Hippocampal formation (tissue), 2 donors: ENCODE results near the gene CCDC15.
"Not testable (repeated sequence)": the region's sequence is repeated elsewhere in the genome, so short reads cannot be mapped to it uniquely, and the experiment has no call there.

Source experiments
- DNase-seq, 2 donors: peaks; one replicate each; lab custom pipeline; 2025; lab: John Stamatoyannopoulos, UW

CCDC15 gene

DNA sequence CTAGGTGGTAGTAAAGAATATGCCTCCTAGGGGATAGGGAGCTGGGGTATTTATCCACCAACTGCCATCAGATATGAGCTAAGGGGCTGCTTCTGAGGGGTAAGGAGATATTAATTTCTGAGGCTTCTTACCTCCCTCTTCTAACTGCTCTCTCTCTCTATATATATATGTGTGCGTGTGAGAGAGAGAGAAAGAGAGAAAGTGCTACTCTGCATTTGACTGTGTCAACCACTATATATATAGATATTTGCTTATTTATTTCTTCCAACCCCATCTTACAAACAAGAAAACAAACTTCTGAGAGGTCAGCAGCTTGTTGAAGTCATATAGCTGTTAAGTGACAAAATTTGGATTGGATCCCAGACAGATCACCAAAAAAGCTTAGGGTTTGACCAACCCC is 12.3 kb upstream of the CCDC15 start:
- DNase-seq, result no peak

DNA sequence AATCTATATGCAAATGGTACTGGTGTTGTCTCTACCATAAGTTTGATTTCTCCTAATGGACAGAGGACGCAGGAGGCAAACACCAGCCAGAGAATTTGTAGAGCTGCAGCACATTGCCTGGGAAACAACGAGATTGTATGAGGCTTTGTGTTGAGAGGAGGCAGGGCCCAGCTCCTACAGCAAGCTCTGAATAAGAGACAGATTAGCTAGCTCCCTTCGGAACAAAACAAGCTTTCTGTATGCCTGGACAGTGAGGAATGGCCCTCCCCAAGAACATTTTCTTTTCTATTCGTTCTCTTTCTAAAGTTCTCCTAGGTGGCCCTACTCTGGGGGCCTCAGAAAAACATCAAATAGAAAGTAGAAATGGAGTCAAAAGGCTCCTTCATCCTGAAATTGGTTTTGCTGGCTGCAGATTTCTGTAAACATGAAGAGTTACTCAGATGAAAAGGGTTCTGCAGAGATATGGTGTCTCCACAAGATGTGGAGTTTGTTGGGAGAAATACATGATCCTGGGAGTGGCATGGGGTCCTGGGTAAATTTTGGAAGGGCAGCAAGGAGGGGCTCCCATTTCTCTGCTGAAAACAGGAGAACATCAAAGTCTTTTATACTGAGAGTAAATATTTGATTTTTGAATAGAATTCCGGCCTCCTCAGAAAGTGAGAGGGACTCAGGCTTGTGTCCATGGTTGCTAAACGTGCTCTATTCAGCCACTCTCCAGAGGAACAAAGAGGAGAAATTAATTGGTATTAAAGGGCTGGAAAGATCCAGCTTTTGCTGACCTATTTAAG is 11.3 kb upstream of the CCDC15 start:
- peak; percentile 61 to 93 for DNase-seq

DNA sequence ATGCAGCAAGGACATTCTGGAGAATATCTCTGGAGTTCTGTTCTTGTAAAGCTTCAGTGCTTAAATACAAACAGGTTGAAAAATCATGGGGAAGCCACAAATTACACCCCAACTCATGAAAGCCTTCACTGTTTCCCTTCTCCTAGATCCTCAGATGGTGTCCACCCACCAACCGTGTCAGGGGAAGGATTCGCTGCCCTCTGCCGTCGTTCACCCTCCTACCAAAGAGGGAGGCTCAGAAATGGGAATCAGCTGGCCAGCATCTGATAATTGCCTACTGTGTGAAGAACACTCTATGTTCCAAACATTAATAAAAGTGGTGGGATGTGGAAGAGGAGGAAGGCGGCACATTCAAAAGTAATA is 10.8 kb upstream of the CCDC15 start:
- DNase-seq, result peak; percentile 80 to 90

DNA sequence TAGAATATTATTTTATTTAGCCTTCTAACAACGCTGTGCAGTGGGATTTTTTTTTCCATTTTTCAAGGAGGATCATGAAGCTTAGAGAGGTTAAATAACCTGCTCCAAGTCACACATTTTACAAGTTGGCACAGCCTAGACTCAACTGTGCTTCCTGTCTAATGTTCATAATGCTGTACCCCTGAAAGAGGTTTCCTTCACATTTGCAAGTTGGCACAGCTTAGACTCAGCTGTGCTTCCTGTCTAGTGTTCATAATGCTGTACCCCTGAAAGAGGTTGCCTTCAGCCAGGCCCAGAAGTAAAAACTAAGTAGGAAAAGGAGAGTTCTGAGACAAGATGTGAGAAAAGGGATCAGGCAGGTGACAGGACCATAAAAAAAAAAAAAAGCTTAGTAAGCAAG is 10.3 kb upstream of the CCDC15 start:
- DNase-seq, result no peak

DNA sequence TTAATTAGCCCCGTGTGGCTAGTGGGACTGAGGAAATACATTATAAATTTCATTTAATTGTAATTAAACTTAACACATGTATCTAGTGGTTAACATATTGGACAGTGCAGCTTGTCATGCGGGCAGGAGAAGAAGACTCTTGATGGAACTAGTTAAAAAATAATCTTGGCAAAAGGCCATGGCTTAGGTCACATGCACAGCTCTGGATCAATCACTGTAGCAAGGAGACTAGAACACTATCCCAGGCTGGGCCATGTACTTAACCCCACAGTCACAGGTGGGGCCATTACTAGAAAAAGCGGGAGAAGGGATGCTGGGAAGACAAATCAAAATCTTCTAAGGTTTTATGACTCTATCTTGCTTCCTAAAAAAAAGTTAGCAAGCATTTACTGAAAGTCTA is 9.4 kb upstream of the CCDC15 start:
- no peak for DNase-seq

DNA sequence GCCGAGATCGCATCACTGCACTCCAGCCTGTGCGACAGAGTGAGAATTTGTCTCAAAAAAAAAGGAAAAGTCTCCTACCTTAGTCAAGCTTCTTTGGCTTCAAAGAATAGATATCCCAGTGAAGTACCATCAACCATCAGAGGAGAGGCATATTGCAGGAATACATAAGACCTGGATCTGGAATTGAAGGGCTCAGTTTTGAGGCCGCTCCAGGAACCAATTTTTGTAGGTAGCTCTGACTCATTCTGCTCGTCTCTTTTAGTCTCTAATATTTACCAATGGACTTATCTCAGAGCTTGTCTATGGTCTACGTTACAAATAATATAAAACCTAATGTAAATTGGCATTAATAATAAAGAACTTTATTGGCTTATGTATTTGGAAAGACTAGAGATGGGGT is 8.2 kb upstream of the CCDC15 start:
- DNase-seq, result no peak

DNA sequence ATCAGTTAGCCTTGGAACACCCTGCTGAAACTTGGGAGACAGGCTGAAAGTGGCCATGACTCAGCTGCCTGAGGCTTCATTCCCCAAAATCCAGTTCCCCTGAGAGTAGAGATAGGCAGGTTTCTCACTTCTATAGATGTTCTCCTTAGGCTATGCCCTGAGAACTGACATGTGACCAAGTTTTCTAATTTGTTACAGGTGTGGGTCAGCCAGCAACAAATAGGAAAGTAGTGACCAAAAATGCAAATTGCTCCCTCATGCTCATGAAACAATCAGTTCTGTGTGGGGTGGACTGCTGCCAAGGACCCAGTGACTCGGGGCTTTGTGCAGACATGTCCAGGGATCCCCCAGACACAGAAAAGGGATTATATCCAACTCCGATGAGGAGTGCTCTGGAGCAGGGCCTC is 7.3 kb upstream of the CCDC15 start:
- peak; percentile 72 to 82 for DNase-seq

DNA sequence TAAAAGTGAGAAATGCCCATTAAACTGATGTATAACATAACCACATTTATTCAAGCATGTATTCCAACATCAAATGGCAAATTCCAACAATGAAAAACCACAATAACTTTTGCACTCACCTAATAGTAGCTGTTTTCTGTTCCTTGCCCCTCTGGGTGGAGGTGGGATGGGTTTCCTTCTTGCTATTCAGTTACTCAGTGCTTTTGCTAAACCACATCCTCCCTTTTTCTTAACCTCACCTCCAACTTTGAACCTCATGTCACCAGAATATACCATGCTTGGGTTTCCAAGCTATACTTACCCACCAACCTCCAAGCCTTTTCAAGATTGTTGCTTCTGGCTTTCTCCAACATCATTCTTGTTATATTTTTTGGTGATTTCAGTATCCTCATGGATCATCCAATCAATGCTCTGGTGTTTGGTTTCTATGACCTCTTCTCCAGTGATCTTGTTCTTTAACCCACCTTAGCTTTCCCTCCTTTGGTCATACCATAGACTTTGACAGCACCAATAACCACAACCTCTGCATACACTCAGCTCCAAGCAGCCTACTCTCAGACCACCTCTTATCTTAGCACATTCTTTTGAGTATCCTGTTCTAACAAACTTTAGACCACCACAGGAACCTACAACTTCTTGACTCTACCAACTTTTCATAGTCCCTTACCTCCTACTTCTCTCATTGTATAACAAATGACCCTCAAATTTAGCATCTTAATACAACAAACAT is 3.2 kb upstream of the CCDC15 start:
- DNase-seq, result no peak

DNA sequence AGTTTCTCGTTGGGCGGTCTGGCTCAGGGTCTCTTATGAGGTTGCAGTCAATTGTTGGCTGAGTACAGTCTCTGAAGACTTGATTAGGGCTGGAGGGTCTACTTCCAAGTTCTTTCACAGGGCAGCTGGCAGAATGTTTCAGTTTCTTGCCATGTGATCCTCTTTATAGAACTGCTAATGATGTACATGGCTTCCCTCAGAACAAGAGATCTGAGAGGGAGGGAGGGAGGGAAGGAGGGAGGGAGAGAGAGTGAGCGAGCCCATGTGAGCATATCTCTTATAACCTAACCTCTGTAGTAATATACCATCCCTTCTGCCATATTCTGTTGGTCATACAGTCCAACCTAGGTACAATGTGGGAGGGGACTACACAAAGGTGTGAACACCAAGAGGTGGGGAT is 2.7 kb upstream of the CCDC15 start:
- DNase-seq, result no peak

DNA sequence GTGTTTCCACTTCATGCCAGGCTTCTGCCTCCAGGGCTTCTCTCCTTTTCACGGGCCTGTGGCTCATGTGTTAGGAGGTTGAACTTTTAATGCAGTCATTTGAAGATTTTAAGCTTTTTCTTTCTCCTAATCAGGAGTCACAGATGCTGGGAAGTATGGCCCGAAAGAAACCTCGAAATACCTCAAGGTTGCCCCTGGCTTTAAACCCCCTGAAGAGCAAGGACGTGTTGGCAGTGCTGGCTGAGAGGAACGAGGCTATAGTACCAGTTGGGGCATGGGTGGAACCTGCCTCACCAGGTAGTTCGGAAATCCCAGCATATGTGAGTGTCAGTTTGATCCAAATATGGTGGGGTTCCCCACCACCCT is 571 bp downstream of the CCDC15 start:
- DNase-seq, result no peak

DNA sequence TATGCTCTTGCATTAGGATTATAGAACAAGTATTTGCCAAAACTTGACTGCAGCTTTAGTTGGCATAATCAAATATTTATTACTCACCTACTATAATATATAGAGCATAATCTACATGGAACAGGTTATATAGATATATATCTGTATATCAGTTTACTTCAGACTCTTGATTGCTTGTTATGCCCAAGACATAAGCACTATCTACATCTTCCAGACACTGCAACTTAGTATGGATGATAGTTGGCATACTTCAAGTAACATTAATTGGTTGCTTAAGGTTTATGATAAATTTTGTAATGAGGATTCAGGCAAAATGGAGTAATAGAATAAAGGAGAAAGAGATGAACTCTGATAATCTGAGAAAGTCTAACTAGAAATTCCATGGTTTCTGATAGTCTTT is 1.0 kb downstream of the CCDC15 start:
- no peak for DNase-seq

DNA sequence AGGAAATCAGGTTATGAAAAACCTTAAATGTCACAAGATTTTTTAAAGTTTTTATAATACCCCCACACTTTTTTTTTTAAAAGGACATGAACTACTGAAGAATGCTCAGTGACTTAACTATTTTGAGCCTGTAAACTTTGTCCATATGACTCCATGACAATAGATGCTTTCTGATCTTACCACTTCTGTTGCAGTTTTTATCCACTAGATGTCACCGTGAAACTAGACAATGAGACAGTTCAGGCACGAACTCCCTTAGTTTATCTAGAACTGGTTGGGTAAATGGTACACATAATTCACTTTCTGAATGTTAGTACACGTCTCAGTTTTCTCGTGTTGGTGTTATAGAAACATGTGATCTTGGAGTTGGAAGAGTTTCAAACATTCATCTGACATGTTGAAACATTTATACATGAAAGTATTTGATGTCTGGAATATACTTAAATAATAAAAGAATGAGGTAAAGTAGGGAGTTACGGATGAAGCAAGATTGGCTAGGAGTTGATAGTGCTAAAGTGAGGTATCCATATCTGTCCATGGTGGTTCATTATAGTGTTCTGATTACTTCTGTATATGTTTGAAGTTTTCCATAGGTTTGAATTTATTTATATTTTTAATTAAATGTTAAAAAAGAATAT is 8.1 kb downstream of the CCDC15 start:
- DNase-seq, result peak in 1 of 2 donors; percentile 89

DNA sequence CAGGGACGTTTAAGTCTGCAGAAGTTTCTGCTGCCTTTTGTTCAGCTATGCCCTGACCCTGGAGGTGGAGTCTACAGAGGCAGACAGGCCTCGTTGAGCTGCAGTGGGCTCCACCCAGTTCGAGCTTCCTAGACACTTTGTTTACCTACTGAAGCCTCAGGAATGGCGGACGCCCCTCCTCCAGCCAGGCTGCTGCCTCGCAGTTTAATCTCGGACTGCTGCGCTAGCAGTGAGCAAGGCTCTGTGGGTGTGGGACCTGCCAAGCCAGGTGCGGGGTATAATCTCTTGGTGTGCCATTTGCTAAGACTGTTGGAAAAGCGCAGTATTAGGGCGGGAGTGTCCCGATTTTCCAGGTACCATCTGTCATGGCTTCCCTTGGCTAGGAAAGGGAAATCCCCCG is 14.2 kb downstream of the CCDC15 start:
- not testable (repeated sequence) for DNase-seq

DNA sequence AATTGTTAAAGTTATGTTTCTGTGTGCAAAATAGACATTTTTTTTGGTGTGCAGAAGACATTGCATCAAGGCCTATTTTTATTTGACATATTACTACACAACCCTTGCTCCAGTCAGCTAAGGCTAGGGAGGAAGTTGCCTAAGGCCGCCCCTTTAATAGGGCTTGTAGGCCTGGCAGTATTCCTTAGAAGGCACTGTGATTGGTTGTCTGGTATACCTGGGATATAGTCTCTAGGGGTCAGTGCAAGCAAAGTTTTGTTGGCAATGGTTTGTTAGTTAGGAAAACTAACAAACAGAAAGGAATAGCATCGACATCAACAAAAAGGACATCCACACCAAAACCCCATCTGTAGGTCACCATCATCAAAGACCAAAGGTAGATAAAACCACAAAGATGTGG is 16.9 kb downstream of the CCDC15 start:
- DNase-seq, result no peak

DNA sequence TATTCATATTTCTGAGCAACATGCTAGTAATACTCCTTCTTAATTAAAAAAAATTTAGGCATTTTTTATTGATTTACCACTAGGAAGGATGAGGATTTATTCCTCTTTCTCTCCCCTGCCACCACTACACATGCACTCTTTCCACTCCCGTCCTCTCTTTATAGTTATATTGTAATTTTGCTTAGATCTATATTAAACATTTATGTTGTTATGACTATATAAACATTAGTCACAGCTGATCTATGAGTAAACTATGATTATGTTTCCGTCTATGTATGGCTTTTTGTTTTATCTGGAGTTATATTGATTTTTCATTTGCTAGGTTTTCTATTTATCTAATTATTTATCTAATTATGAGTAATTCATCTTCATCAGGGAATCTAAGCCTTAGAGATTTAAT is 17.8 kb downstream of the CCDC15 start:
- no peak for DNase-seq

DNA sequence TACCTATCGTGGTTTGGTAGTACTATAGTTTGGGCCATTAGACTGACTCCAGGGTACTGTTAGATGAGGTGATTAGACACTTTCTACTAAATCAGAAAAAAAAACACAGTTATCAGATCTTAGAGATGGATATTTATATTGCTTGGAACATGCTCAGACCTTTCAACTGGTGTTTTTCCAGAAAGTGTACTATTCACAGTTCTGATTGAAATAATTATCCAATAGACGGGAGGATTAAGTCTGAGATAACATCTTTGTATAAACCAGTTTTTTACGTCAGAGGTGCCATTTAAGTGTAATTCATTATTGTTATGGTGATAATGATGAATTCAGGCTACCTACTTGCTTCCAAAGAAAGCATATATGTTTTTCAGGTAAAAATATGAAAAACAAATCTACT is 22.5 kb downstream of the CCDC15 start:
- no peak for DNase-seq

DNA sequence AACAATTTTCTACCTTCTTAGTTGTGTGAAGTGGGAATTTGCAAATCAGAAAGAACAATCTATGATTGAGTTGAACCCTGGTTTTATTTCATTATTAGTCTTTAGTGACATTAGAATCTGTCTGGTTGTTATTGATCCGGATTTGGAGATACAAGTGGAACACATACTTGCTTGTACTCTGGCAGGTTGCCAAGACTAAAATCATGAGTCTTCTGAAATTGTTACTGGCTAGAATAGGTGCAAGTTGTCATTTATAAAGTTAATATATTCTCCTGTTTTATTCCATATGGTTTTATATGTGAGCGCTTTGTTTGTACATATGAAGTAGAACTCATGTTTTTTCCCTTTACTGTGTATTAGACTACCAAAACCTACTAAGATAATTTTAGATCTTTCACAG is 23.0 kb downstream of the CCDC15 start:
- no peak for DNase-seq

DNA sequence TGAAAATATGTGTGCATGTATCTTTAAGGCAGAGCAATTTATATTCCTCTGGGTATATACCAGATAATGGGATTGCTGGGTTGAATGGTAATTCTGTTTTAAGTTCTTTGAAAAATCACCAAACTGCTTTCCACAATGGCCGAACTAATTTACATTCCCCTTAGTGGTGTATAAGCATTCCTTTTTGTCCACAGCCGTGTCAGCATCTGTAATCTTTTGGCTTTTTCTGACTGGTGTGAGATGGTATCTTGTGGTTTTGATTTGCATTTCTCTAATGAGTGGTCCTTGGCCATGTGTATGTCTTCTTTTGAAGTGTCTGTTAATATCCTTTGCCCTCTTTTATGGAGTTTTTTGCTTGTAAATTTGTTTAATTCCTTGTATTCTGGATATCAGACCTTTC is 24.3 kb downstream of the CCDC15 start:
- no peak for DNase-seq

DNA sequence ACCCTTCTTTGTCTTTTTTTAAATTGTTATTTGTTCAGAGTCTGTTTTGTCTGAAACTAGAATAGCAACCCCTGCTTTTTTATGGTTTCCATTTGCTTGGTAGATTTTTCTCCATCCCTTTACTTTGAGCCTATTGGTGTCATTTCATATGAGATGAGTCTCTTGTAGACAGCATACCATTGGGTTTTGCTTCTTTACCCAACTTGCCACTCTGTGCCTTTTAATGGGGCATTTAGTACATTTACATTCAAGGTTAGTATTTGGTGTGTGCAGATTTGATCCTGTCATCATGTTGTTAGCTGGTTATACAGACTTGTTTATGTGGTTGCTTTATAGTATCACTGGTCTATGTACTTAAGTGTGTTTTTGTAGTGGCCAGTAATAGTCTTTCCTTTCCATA is 28.0 kb downstream of the CCDC15 start:
- DNase-seq, result no peak

DNA sequence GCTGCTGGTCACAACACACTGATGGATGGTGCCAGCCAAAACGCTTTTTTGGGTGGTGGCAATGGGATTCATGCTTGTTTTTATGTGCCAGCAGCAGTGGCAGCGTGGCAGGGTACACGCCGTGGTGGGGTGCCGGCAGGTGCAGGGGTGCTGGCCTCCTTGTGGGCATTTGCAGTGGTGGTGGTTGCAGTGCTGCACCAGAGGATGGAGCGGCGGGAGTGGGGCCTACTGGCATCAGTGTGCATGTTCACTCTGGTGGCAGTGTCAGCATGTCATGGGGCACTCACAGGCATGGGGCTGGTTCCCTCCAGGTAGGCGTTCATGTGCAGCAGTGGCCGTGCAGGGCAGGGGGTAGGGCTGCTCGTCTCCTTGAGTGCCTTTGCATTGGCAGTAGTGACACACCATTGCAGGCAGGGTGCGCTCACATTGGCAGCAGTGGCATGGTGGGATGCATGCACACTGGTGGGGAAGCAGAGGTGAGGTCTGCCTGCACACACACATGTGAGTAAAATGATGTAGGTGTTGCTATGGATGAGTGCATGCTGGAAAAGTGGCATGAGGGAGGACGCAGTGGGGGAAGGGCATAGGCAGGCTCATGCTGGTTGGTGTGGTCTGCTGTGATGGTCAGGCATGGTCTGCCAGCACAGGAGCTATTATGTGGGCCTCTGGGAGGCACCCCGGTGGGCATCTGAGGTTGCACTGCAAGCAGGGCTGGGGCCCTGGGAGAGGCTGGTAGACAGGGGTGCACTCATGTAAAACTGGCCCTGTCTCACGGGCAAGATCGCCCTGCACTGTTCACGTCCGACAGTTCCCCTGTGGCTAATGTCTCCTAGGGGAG is 29.9 kb downstream of the CCDC15 start:
- DNase-seq, result no peak

DNA sequence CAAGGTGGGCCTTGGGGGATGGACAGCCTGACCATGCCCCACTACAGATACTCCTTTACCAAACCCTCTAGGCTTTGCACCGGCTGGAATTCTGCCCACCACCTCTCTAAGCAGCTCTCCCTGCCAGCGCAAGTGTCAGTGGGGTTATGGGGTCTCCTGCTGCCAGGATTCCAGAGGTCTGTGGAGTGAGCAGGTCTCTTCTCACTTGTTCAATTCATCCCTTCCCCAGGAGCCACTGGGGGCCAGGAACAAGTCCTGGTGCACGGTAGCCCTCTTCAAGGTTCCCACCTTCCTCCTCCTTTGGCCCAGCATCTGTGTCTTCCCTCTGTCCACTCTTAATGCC is 30.5 kb downstream of the CCDC15 start:
- no peak for DNase-seq

DNA sequence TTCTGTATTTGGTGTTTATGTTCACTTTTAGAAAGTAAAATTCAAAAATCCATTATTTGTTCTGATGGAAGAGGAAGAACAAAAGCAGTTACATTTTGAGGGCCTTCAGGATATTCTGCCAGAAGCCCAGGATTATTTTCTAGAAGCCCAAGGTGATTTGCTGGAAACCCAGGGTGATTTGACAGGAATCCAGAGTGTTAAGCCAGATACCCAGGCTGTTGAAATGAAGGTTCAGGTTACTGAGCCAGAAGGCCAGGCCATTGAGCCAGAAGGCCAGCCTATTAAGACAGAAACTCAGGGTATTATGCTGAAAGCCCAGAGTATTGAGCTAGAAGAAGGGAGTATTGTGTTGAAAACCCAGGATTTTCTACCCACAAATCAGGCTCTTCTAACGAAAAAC is 33.1 kb downstream of the CCDC15 start:
- DNase-seq, result no peak

DNA sequence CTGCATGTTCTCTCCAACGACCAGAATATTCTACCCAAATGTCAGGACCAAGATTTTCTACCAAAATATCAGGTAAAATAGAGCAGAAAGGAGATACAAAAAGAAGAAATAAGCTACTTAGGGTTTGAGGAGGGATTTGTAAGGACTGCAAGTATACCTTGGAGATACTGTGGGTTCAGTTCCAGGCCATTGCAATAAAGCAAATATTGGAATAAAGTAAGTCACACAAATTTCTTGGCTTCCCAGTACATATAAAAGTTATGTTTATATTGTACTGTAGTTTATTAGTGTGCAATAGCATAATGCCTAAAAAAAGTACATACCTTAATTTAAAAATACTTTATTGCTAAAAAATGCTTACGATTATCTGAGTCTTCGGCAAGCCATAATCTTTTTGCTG is 34.1 kb downstream of the CCDC15 start:
- DNase-seq, result no peak
